ENCODE measurements around the gene COL3A1. TPM values are rescaled to one million over a fixed set of nuclear protein-coding genes. Genes with fewer than 3 reads are reported as not detected.

Gene COL3A1
- total and polyA plus RNA-seq, 2 of the 8 experiments (the other 6 are each of a cell fraction or from before 2014, with no cell fraction given), result 0.07 to 0.11 TPM

DNA sequence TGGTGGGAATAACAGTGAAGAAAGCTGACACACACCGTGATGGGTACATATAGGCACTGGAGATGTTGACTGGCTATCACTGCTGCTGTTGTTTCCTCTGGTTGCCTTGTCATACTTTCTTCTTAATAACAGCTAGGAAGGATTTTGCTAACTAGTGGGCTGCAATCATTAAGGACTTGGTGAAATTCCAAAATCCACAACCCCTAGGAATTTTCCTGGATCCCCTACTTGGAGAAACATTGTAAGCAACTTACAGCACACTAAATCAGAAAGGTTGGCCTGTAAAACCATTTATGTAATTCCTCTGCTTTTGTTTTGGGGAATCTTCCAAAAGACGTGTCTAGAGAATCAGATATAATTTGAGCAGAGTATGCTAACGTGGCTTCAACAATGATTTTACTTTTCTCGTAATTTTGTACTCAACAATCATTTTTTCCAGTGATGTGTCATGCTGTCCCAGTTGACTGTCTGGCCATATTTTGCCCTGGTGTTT, 8.0 kb upstream of the COL3A1 start:
- Histone ChIP-seq H3K14ac (ENCODE audit: insufficient read length) (no peak overlapping the region), H2BK120ac (replicated peaks; ENCODE audit: low read depth, low read length) (no peak overlapping the region), H3K9ac (replicated peaks in 1 of 4; ENCODE audit: extremely low read depth in 1 of 4, low read depth in 3 of 4, low read length in 3 of 4) (no peak overlapping the region), H2BK12ac (ENCODE audit: low read depth, low read length) (no peak overlapping the region), H4K5ac (ENCODE audit: insufficient read length, low read depth, low read length) (no peak overlapping the region), H3K9me3 (ENCODE audit: insufficient read depth in 2 of 2, low read depth in 1 of 2, low read length in 1 of 2) (no peaks in the 10 kb centered on the region), H3K27me3 (replicated peaks in 1 of 4; ENCODE audit: control insufficient read depth in 3 of 4, extremely low read depth in 1 of 4, insufficient read depth in 3 of 4, low read length in 3 of 4) (no peaks in the 10 kb centered on the region), H3K18ac (ENCODE audit: extremely low read depth, low read length) (no peak overlapping the region), H2BK15ac (ENCODE audit: low read length) (no peak overlapping the region), H3K4me1 (replicated peaks in 1 of 4; ENCODE audit: control insufficient read depth in 3 of 4, insufficient read depth in 4 of 4, low read length in 3 of 4) (no peaks in the 10 kb centered on the region), H4K8ac (ENCODE audit: extremely low read depth, insufficient read depth, low read length) (no peak overlapping the region), H3K56ac (replicated peaks; ENCODE audit: insufficient read length, low read depth, low read length) (no peak overlapping the region), H4K91ac (replicated peaks; ENCODE audit: insufficient read length, low read length) (no peak overlapping the region), H3K79me1 (ENCODE audit: low read depth, low read length) (no peaks in the 10 kb centered on the region), H4K20me1 (replicated peaks in 1 of 2; ENCODE audit: control insufficient read depth in 1 of 2, insufficient read depth in 2 of 2, low read length in 2 of 2) (no peaks in the 10 kb centered on the region), H3K36me3 (ENCODE audit: control insufficient read depth in 2 of 4, insufficient read depth in 4 of 4, low read length in 3 of 4) (no peaks in the 10 kb centered on the region), H3K23ac (ENCODE audit: insufficient read length) (no peak overlapping the region), H2BK5ac (ENCODE audit: low read depth, low read length) (no peak overlapping the region), H2AFZ (ENCODE audit: low read length) (no peak overlapping the region), H3K79me2 (ENCODE audit: control insufficient read depth in 1 of 2, insufficient read depth in 2 of 2, low read length in 2 of 2) (no peaks in the 10 kb centered on the region), H3K4ac (replicated peaks; ENCODE audit: insufficient read length, low read depth, low read length) (no peak overlapping the region), H3K27ac (ENCODE audit: low read depth, low read length) (no peak overlapping the region), H3K4me3 (ENCODE audit: extremely low read depth in 1 of 4, insufficient read depth in 2 of 4, low read depth in 3 of 4, low read length in 4 of 4) (no peak overlapping the region), H2AK5ac (ENCODE audit: low read depth, low read length) (no peak overlapping the region), H3K23me2 (ENCODE audit: low read depth, low read length) (no peaks in the 10 kb centered on the region), H2BK20ac (ENCODE audit: low read length) (no peak overlapping the region), H3K4me2 (ENCODE audit: insufficient read depth in 1 of 2, low read depth in 2 of 2, low read length in 2 of 2) (no peak overlapping the region)
- TF ChIP-seq KDM5A (IDR thresholded peaks at IDR 0.05; ENCODE audit: low read length) (no peak), CTBP2 (IDR thresholded peaks at IDR 0.05; ENCODE audit: borderline replicate concordance, insufficient read depth, insufficient read length, low read length) (no peak)
- DNase-seq (ENCODE audit: low read depth in 1 of 2, low spot score in 2 of 2) (no peak), FAIRE-seq (no peak)
- 85% methylated on average over 4 of the region's 4 CpGs; no CpG with 5 or more reads in 1 of the 2 experiments for WGBS, 2 experiments (ENCODE audit: extremely low coverage in 1 of 2, insufficient coverage in 1 of 2, insufficient read length in 1 of 2, insufficient replicate concordance in 2 of 2, low coverage in 1 of 2, low lambda C conversion rate in 2 of 2, missing lambda C conversion rate in 1 of 2)
- ChIA-PET POLR2A (ENCODE audit: partially characterized antibody) (no interaction called here), CTCF (ENCODE audit: partially characterized antibody) (interaction anchor here (0.7 to 1.9 kb wide), 4 partner anchors 12 to 151 kb away, joined by 3 to 6 read pairs (median 4); no protein-coding TSS in a partner anchor)

Data from H1 (cell line).